GM15510 (cell line): ENCODE results near the gene PHOSPHO1.
A peak's percentile ranks its signal among the peaks of the same experiment; 100 is the strongest.

Experiments
- POLR2A ChIP-seq: IDR thresholded peaks from 3 replicates; pipeline ENCODE4 v1.6.1; 2011; ENCODE audit warnings: borderline replicate concordance; ENCODE audit not compliant: insufficient read length; ENCODE audit errors: extremely low read depth

The PHOSPHO1 gene

DNA sequence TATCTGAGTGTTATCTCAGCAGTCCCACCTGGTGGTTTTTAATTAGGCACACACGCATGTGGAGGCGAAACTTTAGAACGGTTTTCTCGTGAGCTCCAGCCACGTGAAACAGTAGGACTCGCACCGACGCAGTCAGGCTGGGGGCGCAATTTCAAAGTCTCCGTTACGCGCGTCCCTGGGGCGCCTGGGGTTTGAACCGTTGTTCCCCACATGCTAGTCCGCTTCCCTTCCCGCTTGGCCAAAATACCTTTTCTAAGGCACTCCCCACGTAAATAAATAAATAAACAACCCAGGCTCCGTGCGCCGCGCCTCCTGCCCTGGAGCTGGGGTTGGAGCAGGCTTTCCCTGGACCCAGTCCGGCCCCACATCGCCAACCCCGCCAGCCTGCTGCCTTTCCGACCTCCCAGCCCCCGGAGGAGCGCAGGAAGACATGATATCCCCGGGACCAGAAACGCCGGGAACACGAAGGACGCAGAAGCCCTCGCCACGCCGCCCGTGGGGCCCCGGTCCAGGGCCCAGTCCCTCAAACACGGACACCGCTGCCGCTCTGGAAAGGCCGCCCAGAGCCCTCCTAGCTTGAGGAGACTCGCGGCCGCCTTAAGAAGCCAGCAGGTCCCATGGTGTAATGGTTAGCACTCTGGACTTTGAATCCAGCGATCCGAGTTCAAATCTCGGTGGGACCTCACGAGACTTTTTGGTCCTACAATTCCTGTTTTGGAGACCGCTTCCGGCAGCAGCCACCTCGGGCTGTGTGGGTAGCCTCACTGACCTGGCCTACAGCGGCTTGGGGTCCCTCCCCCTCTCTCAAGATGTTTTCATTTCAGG lies 38.5 kb downstream of the PHOSPHO1 start:
- TF ChIP-seq POLR2A = peak; percentile 38

DNA sequence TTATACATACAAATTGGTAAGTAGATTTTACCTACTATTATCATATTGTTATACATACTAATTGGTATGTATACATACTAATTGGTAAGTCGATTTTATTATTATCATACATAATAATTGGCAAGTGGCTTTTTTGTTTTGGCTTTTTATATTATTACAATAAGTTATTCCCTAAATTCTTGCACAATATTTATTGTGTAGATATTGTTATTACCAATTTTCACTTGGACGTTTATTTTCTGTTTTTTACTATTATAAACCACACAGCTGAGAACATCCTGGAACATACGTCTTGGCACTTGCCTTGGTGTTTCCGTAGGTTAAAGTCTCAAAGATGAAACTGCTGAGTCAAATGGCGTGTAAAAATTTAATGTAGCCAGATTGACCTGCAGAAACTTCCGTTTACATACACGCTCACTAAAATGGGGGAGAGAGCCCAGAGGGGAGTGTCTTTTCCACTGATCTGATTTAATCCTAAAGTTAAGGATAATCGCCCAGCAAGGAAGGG lies 39.1 kb downstream of the PHOSPHO1 start:
- TF ChIP-seq POLR2A = no peak

DNA sequence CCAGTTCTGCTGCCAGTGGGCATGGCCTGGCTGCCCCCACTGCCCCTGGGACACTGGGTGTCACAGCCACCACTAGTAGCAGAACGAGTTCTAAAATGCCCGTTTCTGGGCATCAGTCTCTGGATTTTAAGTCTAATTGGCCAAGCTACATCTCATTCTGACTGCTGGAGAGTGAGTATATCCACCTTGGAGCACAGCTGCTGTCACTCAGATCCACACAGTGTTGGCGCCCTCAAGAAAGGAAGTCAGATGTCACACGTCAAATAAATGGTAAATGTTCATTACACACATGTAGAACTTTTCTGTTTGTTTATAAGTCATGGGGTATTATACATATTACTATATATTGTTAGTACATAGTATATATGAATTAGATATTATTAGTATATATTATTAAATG lies 39.7 kb downstream of the PHOSPHO1 start:
- no peak for TF ChIP-seq POLR2A

DNA sequence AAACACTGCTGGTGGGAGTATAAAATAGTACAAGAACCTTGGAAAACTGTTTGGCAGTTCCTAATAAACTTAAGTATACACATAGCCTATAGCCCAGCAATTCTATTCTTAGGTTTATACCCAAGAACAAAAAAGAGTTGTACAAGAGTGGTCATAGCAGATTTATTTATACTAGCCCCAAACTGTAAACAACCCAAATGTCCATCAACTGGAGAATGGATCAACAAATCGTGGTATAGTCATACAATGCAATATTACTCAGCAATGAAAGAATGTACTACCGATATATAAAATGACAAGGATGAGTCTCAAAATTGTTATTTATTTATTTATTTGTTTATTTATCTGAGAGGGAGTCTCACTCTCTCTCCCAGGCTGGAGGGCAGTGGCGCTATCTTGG lies 43.3 kb downstream of the PHOSPHO1 start:
- TF ChIP-seq POLR2A = no peak

DNA sequence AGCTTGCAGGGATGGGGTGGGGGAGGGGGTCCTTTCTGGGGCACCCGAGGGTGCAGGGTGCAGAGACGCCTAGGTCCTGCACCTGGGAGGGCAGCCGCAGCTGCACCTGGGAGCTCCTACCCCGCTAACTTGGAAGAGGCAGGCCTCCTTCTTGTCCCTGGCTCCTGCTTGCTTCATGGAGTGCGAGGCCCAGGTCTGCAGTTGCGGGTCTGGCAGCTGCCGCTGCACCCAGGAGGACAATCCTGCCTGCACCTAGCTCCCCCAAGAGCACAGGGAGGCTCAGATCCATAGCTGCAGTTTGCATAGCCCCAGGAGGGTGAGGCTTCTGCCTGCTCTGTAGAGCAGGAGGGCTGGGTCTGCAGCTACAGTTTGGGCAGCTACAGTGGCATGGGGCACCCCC lies 46.8 kb downstream of the PHOSPHO1 start:
- no peak for TF ChIP-seq POLR2A

DNA sequence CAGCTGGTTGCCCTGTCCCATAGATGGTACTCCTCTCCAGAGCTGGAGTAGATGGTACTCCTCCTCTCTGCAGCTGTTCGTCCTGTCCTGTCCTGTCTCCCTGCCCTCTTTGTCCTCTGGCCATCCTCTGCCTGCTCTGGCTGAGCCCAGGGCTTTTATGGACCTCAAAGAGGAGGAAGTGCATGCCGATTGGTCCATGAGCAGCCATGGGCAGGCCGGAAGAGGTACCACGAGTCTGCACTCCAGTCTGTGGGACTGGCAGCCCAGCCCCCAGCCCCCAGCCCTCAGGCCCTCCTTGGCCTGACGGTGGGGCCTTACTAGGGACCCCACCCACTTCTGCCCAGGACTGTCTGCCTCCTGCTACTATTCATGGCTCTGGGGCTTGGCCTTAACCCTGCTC lies 47.2 kb downstream of the PHOSPHO1 start:
- TF ChIP-seq POLR2A = no peak

DNA sequence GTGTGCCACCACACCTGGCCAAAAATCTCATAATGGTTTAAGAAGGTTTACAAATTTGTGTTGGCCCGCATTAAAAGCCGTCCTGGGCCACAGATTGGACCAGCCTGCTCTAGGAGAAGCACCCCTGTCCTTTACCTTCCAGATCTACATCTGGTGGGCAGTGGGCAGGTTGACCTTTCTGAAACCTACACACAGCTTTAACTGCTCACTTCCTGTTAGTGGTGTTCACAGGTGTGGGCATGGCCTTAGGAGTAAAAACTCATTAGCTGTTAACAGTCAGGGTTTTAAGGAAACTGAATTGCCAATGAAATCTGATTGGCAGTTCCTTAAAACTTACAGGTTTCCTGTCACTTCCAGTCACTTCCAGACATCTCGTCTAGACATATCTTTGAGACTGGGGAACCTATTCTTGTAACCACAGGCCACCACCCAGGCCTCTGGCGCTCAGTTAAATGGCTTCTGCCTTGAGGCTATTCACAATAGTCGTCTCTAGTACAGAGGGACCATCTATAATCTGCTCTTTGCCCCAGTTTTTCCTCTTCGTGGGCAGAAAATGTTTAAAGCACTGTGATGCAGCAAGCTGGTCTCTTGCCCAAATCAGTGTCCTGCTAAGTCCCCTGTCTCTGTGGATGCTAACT lies 49.5 kb downstream of the PHOSPHO1 start:
- no peak for TF ChIP-seq POLR2A

DNA sequence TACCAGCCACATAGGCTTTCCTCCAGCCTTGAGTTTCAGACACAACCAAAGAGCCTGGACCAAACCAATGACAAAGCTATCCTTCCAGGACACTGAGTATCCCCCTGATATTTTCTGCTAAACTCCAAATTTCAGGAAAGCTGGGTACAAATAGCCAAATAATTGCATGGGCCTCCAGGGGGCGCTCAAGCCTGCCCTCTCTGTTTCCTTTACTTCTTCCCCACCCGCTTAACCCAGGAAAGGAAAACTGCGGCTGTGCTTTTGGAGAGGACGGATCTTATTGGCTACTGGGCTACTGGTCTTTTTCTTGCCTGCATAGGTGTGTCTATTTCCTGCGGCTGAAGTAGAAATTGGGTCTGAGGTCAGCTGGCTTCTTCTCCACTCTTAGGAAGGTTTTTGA lies 50.3 kb downstream of the PHOSPHO1 start:
- no peak for TF ChIP-seq POLR2A
